NT2/D1 (cell line): ENCODE results near the gene PFKFB3.
"Not testable (repeated sequence)": the region's sequence is repeated elsewhere in the genome, so short reads cannot be mapped to it uniquely, and the experiment has no call there.

Experiments used
- DNase-seq: peaks from one replicate; pipeline ENCODE4 v3.0.0-alpha.2; 2011; ENCODE audit warnings: low read depth, low spot score
- H3K27me3 ChIP-seq: 2 replicates; pipeline ENCODE4 v1.6.0; 2011; ENCODE audit warnings: mild to moderate bottlenecking; ENCODE audit not compliant: insufficient read length, insufficient read depth
- H3K36me3 ChIP-seq: 2 replicates; pipeline ENCODE4 v1.6.1; 2011; ENCODE audit warnings: mild to moderate bottlenecking, low read length, mixed read lengths; ENCODE audit not compliant: insufficient read depth, insufficient read length
- H3K4me1 ChIP-seq: 2 replicates; pipeline ENCODE4 v1.5.1; 2011; ENCODE audit not compliant: insufficient read depth, insufficient read length
- H3K4me3 ChIP-seq: 2 replicates; pipeline ENCODE4 v1.5.1; 2011; ENCODE audit warnings: low read depth; ENCODE audit not compliant: insufficient read length
- H3K9ac ChIP-seq: 2 replicates; pipeline ENCODE4 v1.6.0; 2011; ENCODE audit warnings: low read depth; ENCODE audit not compliant: insufficient read length
- H3K9me3 ChIP-seq: 2 replicates; pipeline ENCODE4 v1.5.1; 2011; ENCODE audit warnings: mild to moderate bottlenecking, low read length; ENCODE audit not compliant: insufficient read depth
- SUZ12 ChIP-seq: IDR thresholded peaks from 2 replicates; pipeline ENCODE4 v1.6.1; 2011; ENCODE audit not compliant: insufficient read length, insufficient read depth; ENCODE audit errors: extremely low read depth
- YY1 ChIP-seq: IDR thresholded peaks from 2 replicates; pipeline ENCODE4 v1.6.1; 2011; ENCODE audit not compliant: insufficient read length, insufficient read depth
- ZNF274 ChIP-seq: IDR thresholded peaks from 2 replicates; pipeline ENCODE4 v1.6.1; 2011; ENCODE audit warnings: mild to moderate bottlenecking, low read depth, low read length

Gene PFKFB3

GRCh38 chr10:6203331-6204062, 765 bp downstream of the PFKFB3 start:
- H3K9me3 ChIP-seq, result no peaks in the 10 kb centered on the region
- peaks cover 36% of the 10 kb centered on the region for H3K27me3 ChIP-seq
- H3K4me3 ChIP-seq, result peak overlapping the region; percentile 69
- DNase-seq, result peak; percentile 25
- peaks cover 6% of the 10 kb centered on the region for H3K36me3 ChIP-seq
- H3K4me1 ChIP-seq, result peaks cover 5% of the 10 kb centered on the region
- TF ChIP-seq YY1, result no peak
- TF ChIP-seq ZNF274, result no peak
- no peak for TF ChIP-seq SUZ12
- H3K9ac ChIP-seq, result peak overlapping the region; percentile 92

- Histone ChIP-seq H3K27me3 (peaks cover 32% of the 10 kb centered on the region), H3K9ac (peak overlapping the region; percentile 82), H3K4me1 (peaks cover 5% of the 10 kb centered on the region), H3K36me3 (peaks cover 8% of the 10 kb centered on the region), H3K9me3 (no peaks in the 10 kb centered on the region), H3K4me3 (peak overlapping the region; percentile 69)
- TF ChIP-seq SUZ12 (no peak), YY1 (no peak), ZNF274 (no peak)
- no peak for DNase-seq
Observed at GRCh38 chr10:6204063-6204340, 1.3 kb downstream of the PFKFB3 start.

- peaks cover 8% of the 10 kb centered on the region for H3K36me3 ChIP-seq
- H3K9me3 ChIP-seq, result no peaks in the 10 kb centered on the region
- peaks cover 27% of the 10 kb centered on the region for H3K27me3 ChIP-seq
- H3K4me1 ChIP-seq, result peaks cover 5% of the 10 kb centered on the region
- no peak for TF ChIP-seq YY1
- TF ChIP-seq ZNF274, result no peak
- TF ChIP-seq SUZ12, result no peak
- H3K9ac ChIP-seq, result peak overlapping the region; percentile 61
- DNase-seq, result no peak
- peak overlapping the region; percentile 69 for H3K4me3 ChIP-seq
Observed at GRCh38 chr10:6204341-6205191, 1.8 kb downstream of the PFKFB3 start.

GRCh38 chr10:6206486-6206885, 3.8 kb downstream of the PFKFB3 start:
- H3K9me3 ChIP-seq, H3K9ac ChIP-seq, H3K36me3 ChIP-seq, H3K4me1 ChIP-seq, DNase-seq, H3K4me3 ChIP-seq: not testable (repeated sequence)
- peaks cover 11% of the 10 kb centered on the region for H3K27me3 ChIP-seq

- H3K4me1 ChIP-seq, result peaks cover 4% of the 10 kb centered on the region
- H3K4me3 ChIP-seq, result no peak overlapping the region
- H3K27me3 ChIP-seq, result no peaks in the 10 kb centered on the region
- DNase-seq, result no peak
- TF ChIP-seq YY1 (no peak), SUZ12 (no peak), ZNF274 (no peak)
- H3K9ac ChIP-seq, result no peak overlapping the region
- peaks cover 16% of the 10 kb centered on the region for H3K36me3 ChIP-seq
- H3K9me3 ChIP-seq, result no peaks in the 10 kb centered on the region
Observed at GRCh38 chr10:6207658-6208057, 4.9 kb downstream of the PFKFB3 start.

- Histone ChIP-seq H3K4me3 (no peak overlapping the region), H3K9me3 (no peaks in the 10 kb centered on the region), H3K27me3 (no peaks in the 10 kb centered on the region), H3K9ac (no peak overlapping the region), H3K36me3 (peaks cover 27% of the 10 kb centered on the region), H3K4me1 (peaks cover 4% of the 10 kb centered on the region)
- TF ChIP-seq ZNF274 (no peak), YY1 (no peak), SUZ12 (no peak)
- no peak for DNase-seq
Observed at GRCh38 chr10:6208799-6209235, 6.1 kb downstream of the PFKFB3 start.

- no peaks in the 10 kb centered on the region for H3K27me3 ChIP-seq
- no peak overlapping the region for H3K4me3 ChIP-seq
- H3K4me1 ChIP-seq, result peaks cover 8% of the 10 kb centered on the region
- peaks cover 46% of the 10 kb centered on the region for H3K36me3 ChIP-seq
- no peaks in the 10 kb centered on the region for H3K9me3 ChIP-seq
- no peak overlapping the region for H3K9ac ChIP-seq
- no peak for TF ChIP-seq SUZ12
- no peak for TF ChIP-seq ZNF274
- no peak for TF ChIP-seq YY1
- no peak for DNase-seq
Observed at GRCh38 chr10:6211341-6211670, 8.6 kb downstream of the PFKFB3 start.
